GM18505 (cell line): ENCODE data around the gene COL4A4.

Experiments used
- ATAC-seq: cut with Tn5 transposase; IDR thresholded peaks from one replicate; pipeline ENCODE4 v1.9.1; 2021; ENCODE audit not compliant: unreplicated experiment
- POLR2A ChIP-seq: IDR thresholded peaks from 4 replicates; pipeline ENCODE4 v1.6.1; 2011; ENCODE audit warnings: borderline replicate concordance; ENCODE audit not compliant: insufficient read depth, insufficient read length; ENCODE audit errors: extremely low read depth

COL4A4 gene

GRCh38 chr2:227163998-227164762 lies at the start of gene COL4A4, which contains the start of gene COL4A3:
TSS of gene COL4A4 (minus strand) at chr2:227164205. CDS start at chr2:227147483, 16,722 bp downstream.
TSS of gene COL4A3 (plus strand) at chr2:227164624. CDS start at chr2:227164727, 103 bp downstream.
- peak; percentile 56 for TF ChIP-seq POLR2A
- peak; percentile 60 for ATAC-seq

GRCh38 chr2:227207573-227207972 lies 43.6 kb upstream of the COL4A4 start:
- TF ChIP-seq POLR2A: no peak
- no peak for ATAC-seq

- TF ChIP-seq POLR2A: no peak
- ATAC-seq: no peak
These were observed 42.4 kb upstream of the COL4A4 start for GRCh38 chr2:227206406-227206805.

GRCh38 chr2:227205701-227206100 lies 41.7 kb upstream of the COL4A4 start:
- ATAC-seq: no peak
- TF ChIP-seq POLR2A: no peak

- ATAC-seq: no peak
- no peak for TF ChIP-seq POLR2A
These were observed 40.4 kb upstream of the COL4A4 start for GRCh38 chr2:227204452-227204851.

- no peak for ATAC-seq
- TF ChIP-seq POLR2A: no peak
These were observed 37.8 kb upstream of the COL4A4 start for GRCh38 chr2:227201771-227202170.

GRCh38 chr2:227198866-227199265 lies 34.9 kb upstream of the COL4A4 start:
- TF ChIP-seq POLR2A: no peak
- ATAC-seq: no peak

- no peak for ATAC-seq
- TF ChIP-seq POLR2A: no peak
These were observed 30.2 kb upstream of the COL4A4 start for GRCh38 chr2:227194219-227194618.

GRCh38 chr2:227192491-227192890 lies 28.5 kb upstream of the COL4A4 start:
- ATAC-seq: no peak
- TF ChIP-seq POLR2A: no peak

- ATAC-seq: no peak
- TF ChIP-seq POLR2A: no peak
These were observed 27.4 kb upstream of the COL4A4 start for GRCh38 chr2:227191367-227191766.

- TF ChIP-seq POLR2A: no peak
- peak; percentile 63 for ATAC-seq
These were observed 24.3 kb upstream of the COL4A4 start for GRCh38 chr2:227188292-227188691.

GRCh38 chr2:227186751-227187150 lies 22.7 kb upstream of the COL4A4 start:
- TF ChIP-seq POLR2A: no peak

GRCh38 chr2:227185615-227186232 lies 21.7 kb upstream of the COL4A4 start:
- no peak for ATAC-seq
- no peak for TF ChIP-seq POLR2A

More at GRCh38 chr2:227186751-227187150, 22.7 kb upstream of the COL4A4 start:
- ATAC-seq: no peak

GRCh38 chr2:227183657-227184367 lies 19.8 kb upstream of the COL4A4 start:
- TF ChIP-seq POLR2A: no peak
- ATAC-seq: no peak

- no peak for ATAC-seq
- TF ChIP-seq POLR2A: no peak
These were observed 18.8 kb upstream of the COL4A4 start for GRCh38 chr2:227182765-227183164.
